Iris pigment epithelial cell (primary cell): ENCODE results near the gene EXOSC2.

ENCODE experiments used
- DNase-seq: peaks from one replicate; pipeline ENCODE4 v3.0.0-alpha.2; 2011; ENCODE audit warnings: low read depth

Gene EXOSC2

GRCh38 chr9:130738281-130738680, 44.7 kb downstream of the EXOSC2 start:
- DNase-seq = no peak

DNA sequence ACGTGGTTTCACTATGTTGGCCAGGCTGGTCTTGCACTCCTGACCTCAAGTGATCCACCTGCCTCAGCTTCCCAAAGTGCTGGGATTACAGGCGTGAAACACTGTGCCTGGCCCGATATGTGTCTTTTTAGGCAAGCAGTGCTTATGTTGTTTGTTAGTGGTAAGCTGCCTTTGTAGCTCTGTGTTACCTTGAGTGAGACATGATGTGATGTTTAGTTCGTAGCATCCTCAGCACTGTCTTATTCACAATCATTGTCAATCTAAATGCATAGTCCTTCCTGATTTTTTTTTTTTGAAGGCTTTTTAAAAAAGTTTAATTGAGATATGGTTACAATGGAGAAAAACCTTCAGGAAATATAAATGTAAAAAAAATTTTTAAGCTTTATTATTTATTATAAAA, 45.5 kb downstream of the EXOSC2 start:
- no peak for DNase-seq

DNA sequence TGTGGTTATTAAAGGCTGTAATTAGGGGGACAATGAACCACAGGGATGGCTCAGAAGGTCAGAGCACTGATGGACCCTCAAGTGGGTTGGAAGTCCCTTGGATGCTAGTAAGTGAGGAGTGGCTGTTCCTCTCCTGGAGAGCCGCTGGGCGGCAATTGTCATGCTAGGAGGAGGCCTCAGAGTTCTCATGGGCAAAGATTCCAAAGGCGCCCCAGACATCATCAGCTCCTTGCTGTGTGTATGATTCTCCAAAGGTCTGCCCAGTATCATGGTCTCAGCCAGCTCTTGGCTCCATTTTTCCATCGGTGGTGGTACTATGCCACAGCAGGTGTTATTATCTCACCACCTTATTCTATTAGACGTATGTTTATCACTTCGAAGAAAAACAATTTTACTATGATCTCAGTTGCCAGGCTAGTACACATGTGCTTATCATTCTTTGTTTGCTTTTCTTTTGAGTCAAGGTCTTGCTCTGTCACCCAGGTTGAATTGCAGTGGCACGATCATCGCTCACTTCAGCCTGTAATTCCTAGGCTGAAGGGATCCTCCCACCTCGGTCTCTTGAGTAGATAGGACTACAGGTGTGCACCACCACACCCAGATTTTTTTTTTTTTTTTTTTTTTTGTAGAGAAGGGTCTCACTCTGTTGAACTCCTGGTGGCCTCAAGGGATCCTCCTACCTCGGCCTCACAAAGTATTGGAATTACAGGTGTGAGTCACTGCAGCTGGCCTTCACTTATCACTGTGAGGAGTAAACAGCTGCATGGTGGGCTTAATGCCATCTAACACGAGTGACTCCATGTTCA, 46.8 kb downstream of the EXOSC2 start:
- DNase-seq = no peak

DNA sequence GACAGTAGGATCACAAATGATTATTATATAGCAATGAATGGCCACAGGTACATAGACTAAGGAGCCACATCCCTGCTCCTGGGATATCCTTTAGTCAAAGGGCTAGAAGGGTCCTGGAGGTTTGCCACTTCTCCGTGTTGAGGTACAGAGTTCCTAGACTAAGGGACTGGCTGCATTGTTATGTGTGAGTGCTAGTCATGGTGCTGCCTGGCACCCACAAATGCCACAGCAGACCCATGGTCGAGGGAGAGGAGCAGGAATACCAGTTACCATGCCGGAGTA, 47.4 kb downstream of the EXOSC2 start:
- no peak for DNase-seq

DNA sequence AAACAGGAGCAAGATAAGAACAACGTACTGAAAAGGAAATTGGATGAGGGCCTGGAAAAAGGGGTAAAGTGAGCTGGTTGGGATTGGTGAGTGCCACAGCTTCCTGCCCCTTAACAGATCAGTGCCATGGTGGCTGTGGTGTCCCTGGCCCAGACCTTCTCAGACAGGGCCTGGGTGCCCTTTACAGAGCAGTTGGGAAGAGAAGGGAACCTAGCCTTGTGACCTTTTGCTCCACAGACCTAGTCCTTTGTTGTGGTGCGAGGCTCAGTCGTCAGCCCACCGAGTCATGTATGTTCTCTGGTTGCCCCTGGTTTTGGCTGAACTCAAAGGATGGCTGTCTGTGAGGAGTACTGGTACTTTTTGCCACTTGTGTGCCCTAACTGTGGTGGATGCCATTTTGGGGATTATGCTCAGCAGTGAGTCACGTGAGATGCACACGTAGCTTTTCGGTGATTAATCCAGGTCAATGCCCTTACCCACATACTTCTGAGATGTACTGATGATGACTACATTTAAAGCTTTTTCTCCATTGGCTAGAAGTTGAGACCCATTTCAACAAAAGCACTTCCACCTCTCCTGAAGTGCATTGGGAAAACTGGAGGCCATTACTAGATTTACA, 48.4 kb downstream of the EXOSC2 start:
- peak; percentile 74 for DNase-seq

GRCh38 chr9:130743656-130744055, 50.1 kb downstream of the EXOSC2 start:
- DNase-seq = no peak

DNA sequence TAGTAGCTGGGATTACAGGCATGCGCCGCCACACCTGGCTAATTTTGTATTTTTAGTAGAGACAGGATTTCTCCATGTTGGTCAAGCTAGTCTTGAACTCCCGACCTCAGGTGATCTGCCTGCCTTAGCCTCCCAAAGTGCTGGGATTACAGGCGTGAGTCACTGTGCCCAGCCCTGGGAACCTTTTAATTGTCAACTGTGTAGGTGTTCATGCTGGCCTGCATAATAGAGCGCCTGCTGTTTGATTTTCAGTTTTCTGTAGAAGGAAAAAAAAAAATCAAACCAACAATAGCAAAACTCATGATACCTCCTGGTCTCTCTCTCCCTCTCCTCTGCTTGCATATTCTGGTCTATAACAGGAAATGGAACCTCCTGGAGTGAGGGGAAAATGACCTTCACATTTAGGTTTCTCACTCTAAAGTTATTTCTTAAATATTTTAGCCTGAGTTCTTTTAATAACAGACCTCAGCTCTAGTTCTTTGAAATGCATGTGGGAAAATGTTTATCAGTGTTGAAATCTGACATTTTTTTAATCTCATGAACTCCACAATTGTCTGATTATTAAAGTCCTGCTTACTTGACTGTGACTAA, 51.7 kb downstream of the EXOSC2 start:
- peak; percentile 29 for DNase-seq

DNA sequence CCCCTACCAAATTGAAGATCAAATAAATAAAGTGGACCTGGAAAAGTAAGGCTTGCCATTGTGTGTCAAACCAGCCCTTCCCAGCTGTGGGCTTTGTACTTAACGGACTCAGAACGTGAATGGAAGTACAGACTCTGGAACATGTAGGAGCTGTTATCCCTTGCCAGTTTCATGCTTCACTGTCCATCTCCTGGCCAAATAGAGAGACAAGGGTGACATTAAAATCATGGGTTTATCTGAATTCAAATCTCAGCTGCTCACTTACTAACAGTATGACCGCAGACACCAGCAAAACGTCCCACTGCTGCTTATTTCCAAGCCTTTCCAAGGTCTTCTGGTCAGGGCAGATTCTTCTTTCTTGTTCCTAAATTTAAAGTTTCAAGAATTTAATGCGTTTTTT, 52.2 kb downstream of the EXOSC2 start:
- no peak for DNase-seq

DNA sequence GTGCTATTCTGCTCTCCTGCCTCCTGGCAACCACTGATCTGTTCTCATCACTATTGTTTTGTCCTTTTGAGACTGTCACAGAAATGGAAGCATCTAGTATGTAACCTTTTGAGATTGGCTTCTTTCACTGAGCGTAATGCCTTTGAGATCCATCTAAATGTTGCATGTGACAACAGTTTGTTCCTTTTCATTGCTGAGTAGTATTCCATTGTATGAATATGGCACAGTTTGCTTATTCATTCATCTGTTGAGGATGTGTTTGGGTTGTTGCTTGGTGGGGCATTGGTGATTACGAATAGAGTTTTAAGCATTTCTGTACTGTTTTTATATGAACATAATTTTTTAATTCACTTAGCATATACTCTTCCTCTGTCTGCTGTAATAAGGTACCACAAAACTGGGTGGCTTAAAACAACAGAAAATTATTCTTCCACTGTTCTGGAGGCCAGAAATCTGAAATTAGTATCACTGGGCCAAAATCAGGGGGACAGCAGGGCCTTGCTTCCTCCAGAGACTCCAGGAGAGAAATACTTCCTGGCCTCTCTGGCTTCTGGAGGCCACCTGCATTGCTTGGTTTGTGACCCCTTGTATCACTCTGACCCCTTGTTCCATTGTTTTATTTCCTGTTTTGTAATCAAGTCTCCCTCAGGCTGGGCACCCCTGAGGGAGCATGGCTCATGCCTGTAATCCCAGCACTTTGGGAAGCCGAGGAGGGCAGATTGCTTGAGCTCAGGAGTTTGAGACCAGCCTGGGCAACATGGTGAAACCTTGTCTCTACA, 53.0 kb downstream of the EXOSC2 start:
- DNase-seq = no peak

- DNase-seq = no peak
Observed at GRCh38 chr9:130751631-130752355, 58.2 kb downstream of the EXOSC2 start.
